Measurements from ENCODE around the gene SLC46A1.
A peak's percentile ranks its signal among the peaks of the same experiment; 100 is the strongest.

SLC46A1 gene

GRCh38 chr17:28404007-28404406 lies 2.0 kb downstream of the SLC46A1 start:
- no peak for DNase-seq (ENCODE audit: low spot score)

DNA sequence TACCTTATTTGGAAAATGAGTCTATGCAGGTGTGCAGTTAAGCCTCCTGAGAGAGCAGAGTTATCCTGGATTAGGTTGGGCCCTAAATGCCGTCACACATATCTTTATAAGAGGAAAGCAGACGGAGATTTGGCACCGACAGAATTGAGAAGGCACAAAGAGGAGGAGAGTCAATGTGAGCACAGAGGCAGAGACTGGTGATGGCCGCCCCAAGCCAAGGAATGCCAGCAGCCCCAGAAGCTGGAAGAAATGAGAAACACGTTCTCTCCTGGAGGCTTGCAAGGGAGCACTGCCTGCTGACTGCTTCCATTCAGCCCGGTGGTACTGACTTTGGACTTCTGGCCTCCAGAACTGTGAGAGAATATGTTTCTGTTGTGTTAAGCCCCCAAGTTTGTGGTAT lies 3.2 kb downstream of the SLC46A1 start:
- no peak for DNase-seq (ENCODE audit: low spot score)

- peak; percentile 29 for DNase-seq (ENCODE audit: low spot score)
Measured at GRCh38 chr17:28402224-28402630, 3.8 kb downstream of the SLC46A1 start.

DNA sequence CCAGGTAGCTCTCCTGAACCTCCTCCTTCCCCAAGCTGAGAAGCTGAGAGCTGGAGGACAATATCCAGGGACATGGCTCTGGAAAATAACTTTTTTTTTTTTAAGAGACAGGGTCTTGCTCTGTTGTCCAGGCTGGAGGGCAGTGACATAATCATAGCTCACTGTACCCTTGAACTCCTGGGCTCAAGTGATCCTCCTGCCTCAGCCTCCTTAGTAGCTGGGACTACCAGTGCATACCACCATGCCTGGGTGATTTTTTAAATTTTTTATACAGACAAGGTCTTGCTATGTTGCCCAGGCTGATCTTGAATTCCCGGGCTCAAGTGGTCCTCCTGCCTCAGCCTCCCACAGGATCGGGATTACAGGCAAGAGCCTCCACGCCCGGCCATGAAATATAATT lies 6.2 kb downstream of the SLC46A1 start:
- no peak for DNase-seq (ENCODE audit: low spot score)

DNA sequence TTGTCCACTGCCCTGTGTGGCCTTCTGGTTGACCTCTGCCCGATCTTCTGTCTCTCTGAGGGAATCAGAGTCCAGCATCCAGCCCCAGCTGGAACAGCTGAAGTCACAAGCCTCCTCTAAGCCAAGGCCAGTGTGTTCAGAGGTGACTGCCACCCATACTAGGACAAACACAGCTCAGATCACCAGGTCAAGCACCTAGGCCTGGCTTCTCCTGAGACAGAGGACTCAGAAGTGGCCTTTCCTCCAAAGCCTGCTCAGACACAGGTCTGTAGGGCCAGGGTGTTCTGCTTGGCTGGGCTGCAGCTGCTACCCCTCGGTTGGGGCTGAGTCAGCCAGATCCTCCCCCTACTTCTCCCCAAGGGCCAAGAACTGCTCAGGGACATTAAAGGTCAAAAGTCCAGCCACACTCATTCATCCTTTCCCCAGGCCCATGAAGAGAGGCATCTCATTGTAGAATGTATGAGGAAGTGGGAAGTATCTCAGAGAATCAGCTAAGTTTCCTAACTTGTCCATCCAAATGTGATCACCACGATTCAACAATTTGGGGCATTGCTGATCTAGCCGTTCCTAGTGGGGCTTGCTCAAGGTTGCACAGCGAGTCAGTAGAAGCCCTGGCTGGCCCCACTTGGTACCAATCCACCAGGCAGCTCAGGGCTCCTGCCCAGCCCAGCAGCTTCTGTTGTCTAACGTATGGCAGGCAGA lies 7.6 kb downstream of the SLC46A1 start:
- no peak for DNase-seq (ENCODE audit: low spot score)

- no peak for DNase-seq (ENCODE audit: low spot score)
Measured at GRCh38 chr17:28397687-28398279, 8.2 kb downstream of the SLC46A1 start.

DNA sequence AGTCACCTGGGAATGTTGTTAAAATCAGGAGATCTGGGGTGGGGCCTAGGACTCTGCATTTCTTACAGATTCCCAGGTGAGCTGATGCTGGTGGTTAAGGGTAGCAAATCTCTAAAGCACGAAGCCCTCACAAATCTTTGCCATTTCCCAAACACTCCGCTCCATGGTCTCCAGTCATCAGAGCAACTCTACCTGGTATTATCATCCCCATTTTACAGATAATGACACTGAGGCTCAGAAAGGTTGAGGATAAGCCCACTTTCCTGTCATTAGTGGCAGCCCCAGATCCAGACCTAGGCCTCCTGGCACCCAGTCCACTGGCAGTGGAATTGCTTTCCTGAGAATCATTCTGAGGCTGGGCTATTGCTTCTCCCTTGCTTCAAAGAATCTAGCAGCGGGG lies 8.7 kb downstream of the SLC46A1 start:
- DNase-seq (ENCODE audit: low spot score): no peak

GRCh38 chr17:28396635-28397239 lies 9.3 kb downstream of the SLC46A1 start:
- DNase-seq (ENCODE audit: low spot score): no peak

- DNase-seq (ENCODE audit: low spot score): no peak
Measured at GRCh38 chr17:28395968-28396367, 10.0 kb downstream of the SLC46A1 start.

- no peak for DNase-seq (ENCODE audit: low spot score)
Measured at GRCh38 chr17:28395426-28395825, 10.6 kb downstream of the SLC46A1 start.

DNA sequence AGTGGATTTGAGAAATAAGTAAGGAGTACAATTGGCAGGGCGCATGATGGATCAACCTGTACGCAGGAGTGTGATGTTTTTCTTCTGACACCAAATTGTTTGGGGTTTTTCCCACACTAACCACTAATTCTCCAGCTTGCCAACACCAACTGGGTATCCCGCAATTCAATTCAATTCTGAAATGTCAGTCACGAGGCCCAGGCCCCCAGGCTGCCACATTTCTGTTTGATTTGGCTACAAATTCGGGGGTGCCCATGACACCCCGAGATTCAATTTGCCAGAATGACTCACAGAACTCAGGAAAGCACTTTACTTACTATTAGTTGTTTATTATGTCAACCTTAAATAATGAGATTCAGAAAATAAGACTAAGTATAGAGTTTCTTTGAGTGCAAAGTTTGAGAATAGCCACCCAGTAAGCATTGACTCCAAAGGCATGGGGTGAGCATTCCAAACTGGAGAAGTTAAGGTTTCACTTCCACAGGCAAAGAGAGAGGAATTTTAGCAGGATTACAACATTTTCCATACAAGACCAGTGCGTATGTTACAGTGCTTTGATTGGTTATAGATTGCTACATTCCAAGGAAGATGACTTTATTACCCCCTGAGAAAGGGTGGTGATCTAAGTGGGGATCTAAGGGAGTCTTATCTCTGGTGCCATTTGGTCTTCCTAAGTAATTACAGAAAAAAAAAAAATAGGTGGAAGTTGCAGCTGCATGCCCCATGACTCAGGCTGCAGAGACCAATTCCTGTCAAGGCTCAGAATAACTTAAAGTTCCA lies 11.5 kb downstream of the SLC46A1 start:
- no peak for DNase-seq (ENCODE audit: low spot score)

GRCh38 chr17:28392491-28392890 lies 13.5 kb downstream of the SLC46A1 start:
- DNase-seq (ENCODE audit: low spot score): no peak

DNA sequence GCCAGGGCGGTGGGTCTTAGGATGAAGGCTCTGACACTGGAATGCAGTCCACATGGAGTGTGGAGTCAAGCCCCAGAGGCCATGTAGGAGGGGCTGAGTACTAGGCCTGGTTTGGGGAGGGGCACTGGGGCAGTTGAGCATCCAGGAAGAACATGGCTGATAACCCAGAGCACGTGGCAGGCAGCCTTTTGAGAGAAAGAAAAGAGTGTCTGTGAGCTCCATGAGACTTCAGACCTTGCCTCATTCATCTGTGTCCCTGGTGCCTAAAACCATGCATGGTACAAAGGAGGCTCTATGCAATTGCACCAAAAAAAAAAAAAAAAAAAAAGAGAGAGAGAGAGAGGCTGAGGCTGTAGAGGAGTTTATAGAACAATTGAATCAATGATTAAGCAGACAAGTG lies 14.6 kb downstream of the SLC46A1 start:
- no peak for DNase-seq (ENCODE audit: low spot score)

DNA sequence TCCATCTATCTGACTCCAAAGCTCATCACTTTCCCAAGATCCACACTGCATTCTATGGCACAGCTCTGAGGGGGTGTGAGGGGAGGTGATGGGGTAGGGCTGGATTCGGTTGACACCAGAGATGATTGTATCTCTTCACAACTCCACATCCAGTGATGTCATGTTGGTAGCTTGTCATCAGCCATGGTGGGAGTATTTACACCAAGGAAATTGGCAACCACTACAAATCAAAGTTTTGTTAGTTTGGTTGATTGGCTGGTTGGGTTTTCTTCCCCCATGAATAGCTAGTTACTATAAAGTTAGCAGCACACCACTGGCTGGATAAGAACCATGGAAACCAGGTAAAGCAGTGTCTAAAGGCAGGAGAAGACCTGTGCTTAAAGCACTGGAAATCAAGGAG lies 15.0 kb downstream of the SLC46A1 start:
- no peak for DNase-seq (ENCODE audit: low spot score)

- no peak for DNase-seq (ENCODE audit: low spot score)
Measured at GRCh38 chr17:28390563-28390962, 15.4 kb downstream of the SLC46A1 start.

DNA sequence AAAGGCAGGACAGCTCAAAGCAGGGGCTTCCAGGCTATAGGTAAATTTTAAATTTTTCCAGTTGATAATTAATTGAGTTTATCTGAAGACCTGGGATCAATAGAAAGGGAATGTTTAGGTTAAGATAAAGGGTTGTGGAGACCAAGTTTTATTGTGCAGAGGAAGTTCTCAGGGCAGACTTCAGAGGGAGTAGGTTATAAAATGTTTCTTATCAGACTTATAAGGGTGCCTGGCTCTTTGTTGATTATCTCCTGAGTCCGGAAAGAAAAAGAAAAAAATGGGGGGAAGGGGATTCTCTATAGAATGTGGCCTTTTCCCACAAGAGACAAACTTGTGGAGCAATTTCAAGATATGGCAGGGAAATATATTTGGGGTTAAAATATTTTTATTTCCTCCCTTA lies 15.9 kb downstream of the SLC46A1 start:
- no peak for DNase-seq (ENCODE audit: low spot score)

DNA sequence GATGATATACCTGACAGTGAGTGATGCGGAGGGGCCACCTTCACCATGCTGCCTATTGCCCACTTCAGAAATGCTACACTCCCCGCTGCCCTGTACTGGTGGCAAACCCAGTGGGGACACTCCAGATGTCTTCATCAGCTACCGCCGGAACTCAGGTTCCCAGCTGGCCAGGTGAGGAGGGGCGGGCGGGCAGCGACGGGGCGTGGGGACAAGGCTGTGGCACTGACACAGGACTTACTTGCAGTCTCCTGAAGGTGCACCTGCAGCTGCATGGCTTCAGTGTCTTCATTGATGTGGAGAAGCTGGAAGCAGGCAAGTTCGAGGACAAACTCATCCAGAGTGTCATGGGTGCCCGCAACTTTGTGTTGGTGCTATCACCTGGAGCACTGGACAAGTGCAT lies 17.9 kb downstream of the SLC46A1 start:
- no peak for DNase-seq (ENCODE audit: low spot score)

GRCh38 chr17:28386391-28386790 lies 19.6 kb downstream of the SLC46A1 start:
- no peak for DNase-seq (ENCODE audit: low spot score)

GRCh38 chr17:28385406-28385805 lies 20.6 kb downstream of the SLC46A1 start:
- no peak for DNase-seq (ENCODE audit: low spot score)

GRCh38 chr17:28385037-28385400 lies 21.0 kb downstream of the SLC46A1 start:
- peak; percentile 48 for DNase-seq (ENCODE audit: low spot score)

DNA sequence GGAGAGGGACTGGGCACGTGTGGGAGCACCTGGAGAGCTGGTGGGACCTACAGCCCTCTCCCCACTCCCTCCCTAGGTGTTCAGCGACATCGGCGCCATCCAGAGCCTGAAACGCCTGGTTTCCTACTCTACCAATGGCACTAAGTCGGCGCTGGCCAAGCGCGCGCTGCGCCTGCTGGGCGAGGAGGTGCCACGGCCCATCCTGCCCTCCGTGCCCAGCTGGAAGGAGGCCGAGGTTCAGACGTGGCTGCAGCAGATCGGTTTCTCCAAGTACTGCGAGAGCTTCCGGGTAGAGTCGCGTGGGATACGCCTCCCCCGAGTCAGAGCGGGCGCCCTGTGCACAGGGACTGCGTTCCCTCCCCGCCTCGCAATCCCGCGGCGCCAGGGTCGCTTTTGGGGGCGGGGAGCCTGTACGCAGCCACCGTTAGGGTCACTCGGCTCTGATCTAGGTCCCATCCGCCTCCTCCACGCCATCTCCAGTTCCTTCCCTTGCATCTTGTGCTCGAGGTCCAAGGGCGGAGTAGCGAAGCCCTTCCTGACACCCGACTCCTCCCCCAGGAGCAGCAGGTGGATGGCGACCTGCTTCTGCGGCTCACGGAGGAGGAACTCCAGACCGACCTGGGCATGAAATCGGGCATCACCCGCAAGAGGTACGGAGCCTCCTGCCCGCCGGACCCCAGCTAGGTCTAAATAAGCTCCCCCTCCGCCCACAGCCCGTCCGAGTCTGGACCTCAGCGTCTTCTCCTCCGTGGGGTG lies 21.6 kb downstream of the SLC46A1 start:
- peak; percentile 65 for DNase-seq (ENCODE audit: low spot score)

- DNase-seq (ENCODE audit: low spot score): peak; percentile 74
Measured at GRCh38 chr17:28381141-28381825, 24.7 kb downstream of the SLC46A1 start.

Measured in iPS-NIHi11 (cell line).